Measurements from ENCODE around the gene HBS1L. TPM values are rescaled to one million over a fixed set of nuclear protein-coding genes. Genes with fewer than 3 reads are reported as not detected.

HBS1L gene
- total RNA-seq, 1 donor from 2014 or later, result 41.7 TPM

- intact Hi-C loops (cut with DNase I), result no loop called here
Measured at GRCh38 chr6:135067911-135068310, 13.3 kb upstream of the HBS1L start.

GRCh38 chr6:135066806-135067205, 12.2 kb upstream of the HBS1L start:
- Histone ChIP-seq H3K4me3 (no peak overlapping the region), H3K4me1 (no peaks in the 10 kb centered on the region), H3K9me3 (no peaks in the 10 kb centered on the region), H3K27me3 (no peaks in the 10 kb centered on the region), H3K36me3 (no peaks in the 10 kb centered on the region), H3K27ac (no peak overlapping the region)
- TF ChIP-seq POLR2AphosphoS5 (IDR thresholded peaks at IDR 0.05; ENCODE audit: insufficient read depth in 1 of 2, low read depth in 1 of 2) (no peak), CTCF (IDR thresholded peaks at IDR 0.05) (no peak), POLR2A (IDR thresholded peaks at IDR 0.05) (no peak)
- intact Hi-C loops (cut with DNase I), result no loop called here
- no peak for DNase-seq (ENCODE audit: extremely low spot score in 2 of 2)

More at GRCh38 chr6:135067911-135068310, 13.3 kb upstream of the HBS1L start:
- Histone ChIP-seq H3K36me3 (no peaks in the 10 kb centered on the region), H3K4me1 (no peaks in the 10 kb centered on the region), H3K9me3 (no peaks in the 10 kb centered on the region), H3K4me3 (no peak overlapping the region), H3K27ac (no peak overlapping the region), H3K27me3 (no peaks in the 10 kb centered on the region)
- DNase-seq (ENCODE audit: extremely low spot score in 2 of 2), result no peak
- TF ChIP-seq POLR2A (IDR thresholded peaks at IDR 0.05) (no peak), POLR2AphosphoS5 (IDR thresholded peaks at IDR 0.05; ENCODE audit: insufficient read depth in 1 of 2, low read depth in 1 of 2) (no peak), CTCF (IDR thresholded peaks at IDR 0.05) (no peak)

GRCh38 chr6:135066397-135066796, 11.8 kb upstream of the HBS1L start:
- no peaks in the 10 kb centered on the region for H3K4me1 ChIP-seq
- no peak for DNase-seq (ENCODE audit: extremely low spot score in 2 of 2)
- H3K4me3 ChIP-seq, result no peak overlapping the region
- H3K27me3 ChIP-seq, result no peaks in the 10 kb centered on the region
- H3K9me3 ChIP-seq, result no peaks in the 10 kb centered on the region
- no peak for TF ChIP-seq POLR2A (IDR thresholded peaks at IDR 0.05)
- no peak for TF ChIP-seq CTCF (IDR thresholded peaks at IDR 0.05)
- no peak for TF ChIP-seq POLR2AphosphoS5 (IDR thresholded peaks at IDR 0.05; ENCODE audit: insufficient read depth in 1 of 2, low read depth in 1 of 2)
- H3K36me3 ChIP-seq, result no peaks in the 10 kb centered on the region
- no peak overlapping the region for H3K27ac ChIP-seq
- intact Hi-C loops (cut with DNase I), result no loop called here

GRCh38 chr6:135064586-135064985, 10.0 kb upstream of the HBS1L start:
- Histone ChIP-seq H3K27ac (no peak overlapping the region), H3K9me3 (no peaks in the 10 kb centered on the region), H3K4me1 (no peaks in the 10 kb centered on the region), H3K36me3 (no peaks in the 10 kb centered on the region), H3K4me3 (no peak overlapping the region), H3K27me3 (no peaks in the 10 kb centered on the region)
- no peak for DNase-seq (ENCODE audit: extremely low spot score in 2 of 2)
- intact Hi-C loops (cut with DNase I), result no loop called here
- no peak for TF ChIP-seq POLR2A (IDR thresholded peaks at IDR 0.05)
- TF ChIP-seq CTCF (IDR thresholded peaks at IDR 0.05), result no peak
- TF ChIP-seq POLR2AphosphoS5 (IDR thresholded peaks at IDR 0.05; ENCODE audit: insufficient read depth in 1 of 2, low read depth in 1 of 2), result no peak

GRCh38 chr6:135063926-135064325, 9.3 kb upstream of the HBS1L start:
- intact Hi-C loops (cut with DNase I), result no loop called here
- H3K4me3 ChIP-seq, result no peak overlapping the region
- no peak overlapping the region for H3K27ac ChIP-seq
- DNase-seq (ENCODE audit: extremely low spot score in 2 of 2), result no peak
- H3K9me3 ChIP-seq, result no peaks in the 10 kb centered on the region
- TF ChIP-seq POLR2AphosphoS5 (IDR thresholded peaks at IDR 0.05; ENCODE audit: insufficient read depth in 1 of 2, low read depth in 1 of 2), result no peak
- no peak for TF ChIP-seq POLR2A (IDR thresholded peaks at IDR 0.05)
- TF ChIP-seq CTCF (IDR thresholded peaks at IDR 0.05), result no peak
- H3K4me1 ChIP-seq, result no peaks in the 10 kb centered on the region
- H3K27me3 ChIP-seq, result no peaks in the 10 kb centered on the region
- no peaks in the 10 kb centered on the region for H3K36me3 ChIP-seq
